HG02623 (cell line): ENCODE results near the gene CHAC2.
A peak's percentile ranks its signal among the peaks of the same experiment; 100 is the strongest.
"Not testable (repeated sequence)": the region's sequence is repeated elsewhere in the genome, so short reads cannot be mapped to it uniquely, and the experiment has no call there.

Experiments
- ATAC-seq: cut with Tn5 transposase; IDR thresholded peaks from one replicate; pipeline ENCODE4 v1.9.1; 2021; ENCODE audit warnings: moderate library complexity; ENCODE audit not compliant: unreplicated experiment

Gene CHAC2

GRCh38 chr2:53767405-53768241 is at the start of gene CHAC2:
Gene CHAC2, plus strand, starts transcription at chr2:53767804. Its CDS starts 83 bp downstream, at chr2:53767887.
- peak; percentile 92 for ATAC-seq

GRCh38 chr2:53720944-53721343 is 46.7 kb upstream of the CHAC2 start:
- not testable (repeated sequence) for ATAC-seq

GRCh38 chr2:53724536-53724935 is 43.1 kb upstream of the CHAC2 start:
- ATAC-seq: no peak

GRCh38 chr2:53725662-53726061 is 41.9 kb upstream of the CHAC2 start:
- no peak for ATAC-seq

DNA sequence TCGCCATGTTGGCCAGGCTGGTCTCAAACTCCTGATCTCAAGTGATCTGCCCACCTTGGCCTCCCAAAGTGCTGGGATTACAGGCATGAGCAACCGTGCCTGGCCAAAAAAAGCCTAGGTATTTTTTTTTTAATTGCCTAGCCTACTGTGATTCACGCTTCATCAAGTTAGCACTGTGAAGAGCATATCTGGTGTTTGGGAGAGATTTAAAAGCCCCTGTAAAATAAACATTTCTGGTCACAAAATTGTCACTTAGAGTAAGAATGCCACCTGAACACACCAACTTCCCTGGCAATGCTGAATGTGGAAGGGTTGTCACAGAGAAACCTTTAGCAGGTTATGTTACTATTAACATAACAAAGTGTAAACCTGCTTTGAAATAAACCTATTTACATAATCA is 39.7 kb upstream of the CHAC2 start:
- no peak for ATAC-seq

- ATAC-seq: no peak
Observed at GRCh38 chr2:53729143-53729762, 38.4 kb upstream of the CHAC2 start.

DNA sequence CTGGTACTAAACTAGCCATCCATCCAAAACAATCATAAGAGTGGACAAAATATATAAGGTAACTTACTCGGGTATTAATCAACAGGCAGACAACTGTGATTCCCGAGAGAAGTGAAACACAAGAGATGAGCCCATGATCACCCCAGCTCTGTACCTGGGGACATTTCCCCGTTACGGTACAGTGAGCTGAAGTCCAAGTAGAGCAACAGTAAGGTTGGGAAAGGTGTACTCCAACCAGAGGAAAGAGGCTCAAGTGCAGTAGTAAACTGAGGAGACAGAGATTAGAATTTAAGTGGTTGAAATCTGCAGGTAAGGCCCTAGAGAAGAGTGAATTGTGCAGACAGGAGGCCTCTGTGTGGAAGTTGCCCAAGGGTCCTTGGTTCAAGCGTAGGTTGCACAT is 30.5 kb upstream of the CHAC2 start:
- ATAC-seq: no peak

GRCh38 chr2:53739032-53739431 is 28.6 kb upstream of the CHAC2 start:
- no peak for ATAC-seq

DNA sequence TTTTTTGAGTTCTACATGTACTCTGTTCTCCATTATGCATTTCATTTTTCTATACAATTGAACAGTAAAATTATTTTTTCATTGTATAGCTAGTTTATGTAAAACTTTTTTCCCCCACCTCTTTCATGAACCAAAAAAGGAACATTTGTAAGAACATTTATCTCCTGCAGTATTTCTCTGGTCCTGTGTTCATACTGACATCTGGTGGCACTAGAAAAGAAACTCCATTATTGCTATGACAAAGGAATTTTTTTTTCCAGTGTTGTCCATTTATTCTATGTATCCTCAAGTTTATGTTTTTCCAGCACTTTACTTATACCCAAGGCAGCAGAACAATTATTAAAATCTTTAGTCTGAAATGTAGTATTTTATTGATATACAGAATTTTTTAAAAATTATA is 27.4 kb upstream of the CHAC2 start:
- ATAC-seq: no peak

DNA sequence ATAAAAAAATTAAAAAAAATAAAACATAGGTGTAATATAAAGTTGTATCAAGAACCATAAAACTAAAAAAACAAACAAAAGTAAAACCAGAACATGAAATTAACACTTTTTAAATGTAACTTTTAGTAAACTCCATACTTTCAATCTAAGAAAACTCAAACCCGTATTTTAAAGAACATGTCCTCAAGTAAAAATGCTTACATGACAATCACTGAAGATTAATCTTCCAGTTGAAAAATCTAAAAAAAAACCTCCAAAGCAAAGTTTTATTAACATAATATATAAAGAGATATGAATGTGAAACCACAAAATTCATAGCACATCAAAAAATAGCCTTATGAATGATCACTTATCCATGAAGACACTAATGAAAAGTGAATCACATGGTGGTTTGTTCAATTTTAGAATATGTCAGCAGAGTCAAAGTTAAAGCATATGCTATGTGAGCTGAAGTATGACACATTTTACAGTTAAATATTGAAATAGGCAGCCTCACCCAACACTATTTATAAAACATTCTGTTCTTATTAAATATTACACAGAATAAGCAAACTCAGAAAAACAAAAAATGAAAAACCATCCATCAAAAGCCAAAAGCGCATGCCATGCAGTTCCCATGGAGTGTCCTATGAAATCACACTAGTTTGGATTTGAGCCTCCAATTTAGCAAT is 23.1 kb upstream of the CHAC2 start:
- no peak for ATAC-seq

GRCh38 chr2:53750041-53750768 is 17.4 kb upstream of the CHAC2 start:
- no peak for ATAC-seq

DNA sequence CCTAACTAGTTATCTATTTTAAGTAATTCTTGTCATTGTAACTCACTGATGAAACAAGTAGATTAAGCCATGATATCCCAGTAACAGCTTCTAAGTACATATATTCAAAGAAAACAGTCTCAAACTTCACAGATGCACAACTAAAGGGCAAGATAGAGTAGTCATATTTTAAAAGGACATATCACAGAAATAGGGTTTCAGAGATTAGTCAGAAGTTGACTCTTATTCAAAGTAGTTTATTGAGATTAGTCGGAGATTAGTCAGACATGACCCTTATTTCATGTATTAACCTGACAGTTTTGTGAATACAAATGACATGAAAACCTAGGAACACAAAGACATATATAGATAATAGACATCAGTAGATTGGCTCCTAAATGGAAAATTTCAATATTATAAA is 15.9 kb upstream of the CHAC2 start:
- ATAC-seq: peak; percentile 89

GRCh38 chr2:53752385-53752784 is 15.2 kb upstream of the CHAC2 start:
- ATAC-seq: no peak

GRCh38 chr2:53753041-53753440 is 14.6 kb upstream of the CHAC2 start:
- ATAC-seq: no peak

- ATAC-seq: no peak
Observed at GRCh38 chr2:53755121-53755520, 12.5 kb upstream of the CHAC2 start.

DNA sequence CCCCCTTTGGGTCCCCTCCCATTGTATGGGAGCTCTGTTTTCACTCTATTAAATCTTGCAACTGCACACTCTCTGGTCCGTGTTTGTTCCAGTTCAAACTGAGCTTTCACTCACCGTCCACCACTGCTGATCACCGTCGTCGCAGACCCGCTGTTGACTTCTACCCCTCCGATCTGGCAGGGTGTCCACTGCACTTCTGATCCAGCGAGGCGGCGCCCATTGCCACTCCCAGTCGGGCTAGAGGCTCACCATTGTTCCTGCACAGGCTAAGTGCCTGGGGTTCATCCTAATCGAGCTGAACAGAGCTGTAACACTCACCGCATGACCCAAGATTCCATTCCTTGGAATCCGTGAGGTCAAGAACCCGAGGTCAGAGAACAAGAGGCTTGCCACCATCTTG is 11.0 kb upstream of the CHAC2 start:
- no peak for ATAC-seq

DNA sequence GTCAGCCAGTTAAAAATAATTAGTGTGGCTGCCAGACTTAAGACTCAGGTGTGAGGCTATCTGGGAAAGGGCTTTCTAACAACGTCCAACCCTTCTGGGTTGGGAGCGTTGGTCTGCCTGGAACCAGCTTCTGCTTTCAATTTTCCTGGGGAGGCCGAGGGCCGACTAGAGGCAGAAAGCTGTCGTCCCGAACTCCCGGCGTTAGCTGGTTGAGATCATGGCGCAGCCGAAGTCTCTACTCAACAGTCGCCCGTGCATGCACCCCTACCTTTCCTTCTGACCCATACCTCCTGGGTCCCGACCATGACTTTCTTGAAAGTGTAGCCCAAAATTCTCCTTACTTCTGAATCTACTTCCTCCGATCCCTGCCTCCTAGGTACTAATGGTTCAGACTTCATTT is 10.4 kb upstream of the CHAC2 start:
- not testable (repeated sequence) for ATAC-seq

DNA sequence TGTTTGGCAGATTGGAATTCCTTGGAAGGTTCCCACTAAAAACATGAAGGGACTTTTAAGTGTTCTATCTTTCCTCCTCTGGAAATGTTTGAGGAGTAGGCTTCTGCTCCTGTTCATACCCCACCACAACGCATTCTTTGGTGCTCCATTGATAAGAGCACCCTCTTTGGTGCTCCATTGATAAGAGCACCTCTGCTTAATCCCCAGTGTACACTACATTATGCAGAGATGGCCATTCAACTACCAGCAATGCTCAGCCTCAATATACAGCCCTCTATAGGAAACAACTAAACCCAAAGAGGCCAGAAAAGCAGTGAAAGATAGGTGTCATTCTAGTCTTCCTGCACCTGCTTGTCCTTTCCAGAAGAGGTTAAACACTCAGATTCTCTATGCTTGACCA is 1.8 kb upstream of the CHAC2 start:
- ATAC-seq: no peak

- ATAC-seq: peak; percentile 45
Observed at GRCh38 chr2:53768242-53768542, 588 bp downstream of the CHAC2 start.

GRCh38 chr2:53769318-53769945 is 1.8 kb downstream of the CHAC2 start:
- no peak for ATAC-seq

DNA sequence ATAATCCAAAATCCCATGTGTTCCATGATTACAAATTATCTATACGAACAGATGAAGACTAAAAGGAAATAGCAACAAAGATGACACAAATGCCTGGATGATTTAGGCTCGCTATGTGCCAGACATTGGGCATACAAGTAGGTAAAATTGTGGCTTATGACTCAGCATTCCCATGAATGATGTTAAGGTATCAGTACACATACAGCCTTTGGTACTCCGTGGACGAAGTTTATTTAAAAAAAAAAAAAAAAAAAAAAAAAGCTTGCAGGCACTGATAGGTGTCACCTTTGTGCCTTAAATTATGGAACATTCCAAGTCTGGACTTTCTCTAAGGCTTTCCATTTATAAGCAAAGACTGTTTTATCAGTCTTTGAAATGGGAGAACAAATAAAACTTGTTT is 2.7 kb downstream of the CHAC2 start:
- ATAC-seq: no peak
